ENCODE results near the gene TBC1D30.

The TBC1D30 gene

DNA sequence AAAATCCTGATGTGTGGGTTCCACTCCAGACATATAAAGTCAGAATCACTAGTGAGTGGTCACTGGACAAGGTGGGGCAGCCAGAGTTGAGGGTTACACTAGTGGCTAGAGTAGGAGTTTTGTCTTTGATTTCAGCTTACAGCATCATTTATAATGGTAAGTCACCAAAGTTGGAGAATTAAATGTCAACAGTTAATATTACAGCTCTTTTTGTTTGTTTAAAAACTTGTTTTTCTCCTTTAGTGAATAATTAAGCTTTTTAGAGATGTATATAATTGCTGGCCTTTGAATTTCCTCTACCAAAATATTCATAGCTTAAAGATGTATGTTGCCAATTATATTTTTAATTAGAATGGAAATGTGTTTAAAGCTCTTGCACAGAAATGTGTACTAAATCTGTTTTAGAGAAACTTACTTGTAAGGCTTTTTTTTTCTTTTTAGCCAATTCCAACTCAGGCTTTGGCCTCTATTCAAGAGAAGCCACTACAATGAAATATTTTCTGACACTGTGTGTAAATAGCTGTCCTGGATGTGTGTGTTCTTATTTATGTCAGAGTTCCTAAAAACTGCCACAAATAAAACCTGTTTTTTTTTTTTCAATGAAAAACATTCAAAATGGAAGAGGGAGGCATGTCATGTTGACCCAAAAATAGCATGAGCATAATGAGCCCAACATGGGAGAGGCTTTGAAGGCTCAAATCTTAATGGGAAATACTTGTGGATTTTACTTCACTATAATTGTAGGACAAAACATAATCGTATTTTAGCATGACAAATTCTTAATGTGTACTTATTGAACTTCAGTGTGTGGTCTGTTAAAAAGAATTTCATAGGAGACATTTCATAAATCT lies 92.2 kb downstream of the TBC1D30 start:
- Histone ChIP-seq H3K4ac (ENCODE audit: low read depth, low read length) (no peak overlapping the region), H3K79me2 (ENCODE audit: control insufficient read depth, insufficient read depth, low read length) (no peaks in the 10 kb centered on the region), H3K18ac (ENCODE audit: low read length) (no peak overlapping the region), H4K8ac (ENCODE audit: low read depth, low read length) (no peak overlapping the region), H2BK15ac (replicated peaks; ENCODE audit: low read depth) (no peak overlapping the region), H2BK120ac (ENCODE audit: low read depth, low read length) (no peak overlapping the region), H2AK5ac (ENCODE audit: low read length) (no peak overlapping the region), H3K27ac (ENCODE audit: low read depth, low read length) (no peak overlapping the region), H3K56ac (ENCODE audit: low read length) (no peak overlapping the region), H3K4me2 (ENCODE audit: low read length) (no peak overlapping the region), H4K5ac (ENCODE audit: low read length) (no peak overlapping the region), H3K36me3 (ENCODE audit: control insufficient read depth, insufficient read depth, low read length) (no peaks in the 10 kb centered on the region), H3K4me3 (ENCODE audit: low read length) (no peak overlapping the region), H3K4me1 (ENCODE audit: control insufficient read depth, low read depth, low read length) (no peaks in the 10 kb centered on the region), H3K27me3 (ENCODE audit: insufficient read depth, low read length, poor library complexity) (no peaks in the 10 kb centered on the region), H3K9ac (ENCODE audit: low read length) (no peak overlapping the region), H3K79me1 (ENCODE audit: low read length) (no peaks in the 10 kb centered on the region), H3K23ac (ENCODE audit: low read length) (no peak overlapping the region), H2BK5ac (ENCODE audit: low read length) (no peak overlapping the region)
- DNase-seq, result no peak
- no CpG with 5 or more reads among the region's 1 CpG for WGBS (ENCODE audit: extremely low coverage, insufficient coverage, low lambda C conversion rate)

DNA sequence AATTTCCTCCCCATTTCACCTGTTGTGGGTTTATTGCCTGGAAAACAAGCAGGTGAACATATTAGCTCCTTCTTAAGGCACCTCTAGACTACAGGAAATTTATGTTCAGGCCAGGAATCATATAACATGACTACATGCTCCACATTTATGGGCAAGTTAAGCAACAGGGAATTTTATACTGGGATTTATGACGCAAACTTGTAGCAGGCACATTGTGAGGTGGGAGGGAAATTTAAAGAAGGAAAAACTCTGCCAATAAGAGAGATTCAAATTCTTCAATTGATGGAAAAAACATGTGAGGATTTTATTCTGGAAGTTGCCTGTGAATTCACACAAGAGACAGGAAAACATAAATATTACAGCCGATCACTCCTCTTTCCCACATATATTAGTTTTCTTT lies 93.9 kb downstream of the TBC1D30 start:
- H2BK5ac ChIP-seq (ENCODE audit: low read length), result no peak overlapping the region
- H3K79me1 ChIP-seq (ENCODE audit: low read length), result no peaks in the 10 kb centered on the region
- no peak overlapping the region for H3K27ac ChIP-seq (ENCODE audit: low read depth, low read length)
- no peak overlapping the region for H3K4me3 ChIP-seq (ENCODE audit: low read length)
- H3K4me2 ChIP-seq (ENCODE audit: low read length), result no peak overlapping the region
- WGBS (ENCODE audit: extremely low coverage, insufficient coverage, low lambda C conversion rate), result no CpG with 5 or more reads among the region's 2 CpGs
- DNase-seq, result no peak
- H2AK5ac ChIP-seq (ENCODE audit: low read length), result no peak overlapping the region
- no peaks in the 10 kb centered on the region for H3K36me3 ChIP-seq (ENCODE audit: control insufficient read depth, insufficient read depth, low read length)
- no peak overlapping the region for H3K23ac ChIP-seq (ENCODE audit: low read length)
- H2BK15ac ChIP-seq (replicated peaks; ENCODE audit: low read depth), result no peak overlapping the region
- no peak overlapping the region for H3K9ac ChIP-seq (ENCODE audit: low read length)
- H4K5ac ChIP-seq (ENCODE audit: low read length), result no peak overlapping the region
- H3K18ac ChIP-seq (ENCODE audit: low read length), result no peak overlapping the region
- no peaks in the 10 kb centered on the region for H3K27me3 ChIP-seq (ENCODE audit: insufficient read depth, low read length, poor library complexity)
- no peaks in the 10 kb centered on the region for H3K4me1 ChIP-seq (ENCODE audit: control insufficient read depth, low read depth, low read length)
- no peak overlapping the region for H3K4ac ChIP-seq (ENCODE audit: low read depth, low read length)
- H3K79me2 ChIP-seq (ENCODE audit: control insufficient read depth, insufficient read depth, low read length), result no peaks in the 10 kb centered on the region
- H3K56ac ChIP-seq (ENCODE audit: low read length), result no peak overlapping the region
- no peak overlapping the region for H2BK120ac ChIP-seq (ENCODE audit: low read depth, low read length)
- H4K8ac ChIP-seq (ENCODE audit: low read depth, low read length), result no peak overlapping the region

DNA sequence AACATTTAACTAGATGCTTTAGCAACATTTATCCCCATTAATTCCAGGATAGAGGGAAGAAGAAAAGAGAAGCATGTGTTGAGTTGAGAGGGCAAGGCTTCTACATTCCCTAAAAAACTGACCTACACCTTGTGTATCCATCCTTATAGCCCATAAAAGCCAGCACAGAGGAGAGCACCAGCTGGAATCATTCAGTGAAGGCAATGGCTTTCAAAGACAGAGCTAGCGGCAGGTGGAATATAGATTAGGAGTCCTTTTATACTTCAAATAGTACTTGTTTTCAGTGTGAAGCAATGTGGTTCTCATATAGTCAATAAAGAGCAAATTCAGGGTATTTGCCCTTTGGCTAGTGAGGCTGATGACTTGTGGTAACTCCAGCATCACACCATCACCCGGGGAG lies 94.4 kb downstream of the TBC1D30 start:
- no peak overlapping the region for H2BK120ac ChIP-seq (ENCODE audit: low read depth, low read length)
- H3K4me1 ChIP-seq (ENCODE audit: control insufficient read depth, low read depth, low read length), result no peaks in the 10 kb centered on the region
- no peak overlapping the region for H3K4me2 ChIP-seq (ENCODE audit: low read length)
- H4K5ac ChIP-seq (ENCODE audit: low read length), result no peak overlapping the region
- H2BK15ac ChIP-seq (replicated peaks; ENCODE audit: low read depth), result no peak overlapping the region
- no peaks in the 10 kb centered on the region for H3K79me1 ChIP-seq (ENCODE audit: low read length)
- H2BK5ac ChIP-seq (ENCODE audit: low read length), result no peak overlapping the region
- H3K23ac ChIP-seq (ENCODE audit: low read length), result no peak overlapping the region
- H3K79me2 ChIP-seq (ENCODE audit: control insufficient read depth, insufficient read depth, low read length), result no peaks in the 10 kb centered on the region
- H3K4me3 ChIP-seq (ENCODE audit: low read length), result no peak overlapping the region
- no peak overlapping the region for H3K27ac ChIP-seq (ENCODE audit: low read depth, low read length)
- DNase-seq, result no peak
- H3K27me3 ChIP-seq (ENCODE audit: insufficient read depth, low read length, poor library complexity), result no peaks in the 10 kb centered on the region
- H3K56ac ChIP-seq (ENCODE audit: low read length), result no peak overlapping the region
- H3K9ac ChIP-seq (ENCODE audit: low read length), result no peak overlapping the region
- H3K18ac ChIP-seq (ENCODE audit: low read length), result no peak overlapping the region
- H4K8ac ChIP-seq (ENCODE audit: low read depth, low read length), result no peak overlapping the region
- H3K36me3 ChIP-seq (ENCODE audit: control insufficient read depth, insufficient read depth, low read length), result no peaks in the 10 kb centered on the region
- no CpG with 5 or more reads among the region's 2 CpGs for WGBS (ENCODE audit: extremely low coverage, insufficient coverage, low lambda C conversion rate)
- no peak overlapping the region for H2AK5ac ChIP-seq (ENCODE audit: low read length)
- H3K4ac ChIP-seq (ENCODE audit: low read depth, low read length), result no peak overlapping the region

DNA sequence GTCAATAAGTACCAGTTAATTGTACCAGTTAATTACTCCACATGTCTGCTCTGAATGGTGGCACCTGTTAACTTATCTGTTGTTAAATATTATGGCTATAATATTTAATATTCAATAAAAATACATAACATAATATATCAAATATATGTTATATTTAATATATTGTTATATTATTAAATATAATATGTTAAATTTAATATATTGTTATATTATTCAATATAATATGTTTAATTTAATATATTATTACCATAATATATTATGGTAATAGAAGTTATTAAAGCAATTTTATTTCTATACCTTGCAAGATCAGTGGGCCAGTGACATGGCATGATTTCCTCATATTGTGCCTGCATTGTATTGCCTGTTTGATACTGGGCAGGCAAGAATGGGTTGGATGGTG lies 98.4 kb downstream of the TBC1D30 start:
- H3K4me1 ChIP-seq (ENCODE audit: control insufficient read depth, low read depth, low read length), result no peaks in the 10 kb centered on the region
- no peak overlapping the region for H3K4me2 ChIP-seq (ENCODE audit: low read length)
- no peak overlapping the region for H3K9ac ChIP-seq (ENCODE audit: low read length)
- no peak overlapping the region for H3K56ac ChIP-seq (ENCODE audit: low read length)
- no peak overlapping the region for H4K5ac ChIP-seq (ENCODE audit: low read length)
- H4K8ac ChIP-seq (ENCODE audit: low read depth, low read length), result no peak overlapping the region
- H3K27ac ChIP-seq (ENCODE audit: low read depth, low read length), result no peak overlapping the region
- H2AK5ac ChIP-seq (ENCODE audit: low read length), result no peak overlapping the region
- no peak overlapping the region for H3K4ac ChIP-seq (ENCODE audit: low read depth, low read length)
- no peak overlapping the region for H3K23ac ChIP-seq (ENCODE audit: low read length)
- no peaks in the 10 kb centered on the region for H3K79me2 ChIP-seq (ENCODE audit: control insufficient read depth, insufficient read depth, low read length)
- no peak for DNase-seq
- no peaks in the 10 kb centered on the region for H3K79me1 ChIP-seq (ENCODE audit: low read length)
- H2BK5ac ChIP-seq (ENCODE audit: low read length), result no peak overlapping the region
- H3K18ac ChIP-seq (ENCODE audit: low read length), result no peak overlapping the region
- H2BK120ac ChIP-seq (ENCODE audit: low read depth, low read length), result no peak overlapping the region
- no peaks in the 10 kb centered on the region for H3K36me3 ChIP-seq (ENCODE audit: control insufficient read depth, insufficient read depth, low read length)
- H2BK15ac ChIP-seq (replicated peaks; ENCODE audit: low read depth), result no peak overlapping the region
- H3K27me3 ChIP-seq (ENCODE audit: insufficient read depth, low read length, poor library complexity), result no peaks in the 10 kb centered on the region
- no peak overlapping the region for H3K4me3 ChIP-seq (ENCODE audit: low read length)

DNA sequence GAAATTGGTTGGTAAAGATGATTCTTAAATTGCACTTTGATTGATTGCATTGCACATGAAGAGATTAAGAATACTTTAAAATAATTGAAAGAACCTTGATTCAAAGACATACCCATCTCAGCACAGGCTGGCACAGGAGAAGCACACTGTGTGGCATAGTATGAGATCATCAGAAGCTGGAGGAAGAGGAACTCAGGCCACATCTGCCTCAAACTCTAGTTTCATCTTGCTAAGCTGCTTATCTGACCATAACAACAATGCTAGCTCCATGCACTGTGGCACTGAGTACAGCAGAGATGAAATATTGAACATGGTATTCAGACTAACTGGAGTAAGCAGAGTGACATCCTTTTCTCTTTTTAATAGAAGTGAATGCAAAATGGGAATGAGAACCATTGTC lies 99.1 kb downstream of the TBC1D30 start:
- no peak overlapping the region for H3K9ac ChIP-seq (ENCODE audit: low read length)
- no peaks in the 10 kb centered on the region for H3K36me3 ChIP-seq (ENCODE audit: control insufficient read depth, insufficient read depth, low read length)
- no peak overlapping the region for H3K56ac ChIP-seq (ENCODE audit: low read length)
- no peak overlapping the region for H2BK5ac ChIP-seq (ENCODE audit: low read length)
- no peak overlapping the region for H3K27ac ChIP-seq (ENCODE audit: low read depth, low read length)
- no peaks in the 10 kb centered on the region for H3K27me3 ChIP-seq (ENCODE audit: insufficient read depth, low read length, poor library complexity)
- H3K4me2 ChIP-seq (ENCODE audit: low read length), result no peak overlapping the region
- no peak overlapping the region for H3K4ac ChIP-seq (ENCODE audit: low read depth, low read length)
- H4K5ac ChIP-seq (ENCODE audit: low read length), result no peak overlapping the region
- H3K18ac ChIP-seq (ENCODE audit: low read length), result no peak overlapping the region
- no peak overlapping the region for H2AK5ac ChIP-seq (ENCODE audit: low read length)
- H2BK15ac ChIP-seq (replicated peaks; ENCODE audit: low read depth), result no peak overlapping the region
- no peak overlapping the region for H2BK120ac ChIP-seq (ENCODE audit: low read depth, low read length)
- no peaks in the 10 kb centered on the region for H3K79me1 ChIP-seq (ENCODE audit: low read length)
- no peaks in the 10 kb centered on the region for H3K79me2 ChIP-seq (ENCODE audit: control insufficient read depth, insufficient read depth, low read length)
- no peaks in the 10 kb centered on the region for H3K4me1 ChIP-seq (ENCODE audit: control insufficient read depth, low read depth, low read length)
- H4K8ac ChIP-seq (ENCODE audit: low read depth, low read length), result no peak overlapping the region
- H3K4me3 ChIP-seq (ENCODE audit: low read length), result no peak overlapping the region
- no peak for DNase-seq
- no peak overlapping the region for H3K23ac ChIP-seq (ENCODE audit: low read length)

Data from mesendoderm (in vitro differentiated cells).